HEK293T (cell line): ENCODE data around the gene IGF1R.

ENCODE experiments used
- ARNT ChIP-seq: fragments of 450-650 bp; IDR thresholded peaks from 2 replicates; pipeline ENCODE4 v1.6.1; 2017; ENCODE audit warnings: mild to moderate bottlenecking
- BHLHE40 ChIP-seq: fragments of 450-650 bp; IDR thresholded peaks from 2 replicates; pipeline ENCODE4 v1.6.1; 2016; ENCODE audit warnings: mild to moderate bottlenecking, moderate library complexity, borderline replicate concordance
- ELF4 ChIP-seq: fragments of 450-650 bp; IDR thresholded peaks from 2 replicates; pipeline ENCODE4 v1.6.1; 2017; ENCODE audit warnings: antibody characterized with exemption
- FOXK2 ChIP-seq: fragments of 450-650 bp; IDR thresholded peaks from 2 replicates; pipeline ENCODE4 v1.6.1; 2016; ENCODE audit warnings: mild to moderate bottlenecking
- FOXM1 ChIP-seq: fragments of 450-650 bp; IDR thresholded peaks from 2 replicates; pipeline ENCODE4 v1.6.1; 2017; ENCODE audit warnings: mild to moderate bottlenecking, borderline replicate concordance
- HDGF ChIP-seq: fragments of 450-650 bp; IDR thresholded peaks from 2 replicates; pipeline ENCODE4 v1.6.1; 2017; ENCODE audit warnings: antibody characterized with exemption, borderline replicate concordance
- LEF1 ChIP-seq: fragments of 450-650 bp; IDR thresholded peaks from 2 replicates; pipeline ENCODE4 v1.6.1; 2017; ENCODE audit warnings: mild to moderate bottlenecking, borderline replicate concordance
- PKNOX1 ChIP-seq: fragments of 450-650 bp; IDR thresholded peaks from 2 replicates; pipeline ENCODE4 v1.6.1; 2016
- SP1 ChIP-seq: fragments of 450-650 bp; IDR thresholded peaks from 2 replicates; pipeline ENCODE4 v1.6.1; 2017
- TARDBP ChIP-seq: fragments of 450-650 bp; IDR thresholded peaks from 2 replicates; pipeline ENCODE4 v1.6.1; 2016
- ZNF384 ChIP-seq: fragments of 450-650 bp; IDR thresholded peaks from 2 replicates; pipeline ENCODE4 v1.6.1; 2016

- TF ChIP-seq ZNF384, result no peak
- no peak for TF ChIP-seq ELF4
- no peak for TF ChIP-seq ARNT
- TF ChIP-seq BHLHE40, result no peak
- TF ChIP-seq LEF1, result no peak
- TF ChIP-seq TARDBP, result no peak
- no peak for TF ChIP-seq SP1
- TF ChIP-seq FOXK2, result no peak
- no peak for TF ChIP-seq PKNOX1
- no peak for TF ChIP-seq HDGF
- TF ChIP-seq FOXM1, result no peak
Measured at GRCh38 chr15:98948456-98948855, 300.1 kb downstream of the IGF1R start.
